Osteoblast (primary cell): ENCODE measurements around the gene A4GALT. TPM values are rescaled to one million over a fixed set of nuclear protein-coding genes. Genes with fewer than 3 reads are reported as not detected.

Source experiments
- DNase-seq: peaks from one replicate; pipeline ENCODE4 v3.0.0; 2011; ENCODE audit warnings: low spot score, mixed read lengths; ENCODE audit not compliant: insufficient read length; ENCODE audit errors: missing footprints
- H2AFZ ChIP-seq: 2 replicates; pipeline ENCODE4 v1.6.0; 2011; ENCODE audit warnings: mild to moderate bottlenecking, low read length
- H3K27ac ChIP-seq: 2 replicates; pipeline ENCODE4 v1.5.1; 2011; ENCODE audit warnings: mild to moderate bottlenecking, low read depth, low read length, moderate library complexity
- H3K27me3 ChIP-seq: 2 replicates; pipeline ENCODE4 v1.6.0; 2012; ENCODE audit warnings: mild to moderate bottlenecking, control low read depth, inconsistent platforms, low read length, moderate library complexity; ENCODE audit not compliant: insufficient read depth
- H3K36me3 ChIP-seq: 2 replicates; pipeline ENCODE4 v1.5.1; 2011; ENCODE audit warnings: mild to moderate bottlenecking, low read length, control low read depth, moderate library complexity; ENCODE audit not compliant: insufficient read depth
- H3K4me1 ChIP-seq: 2 replicates; pipeline ENCODE4 v1.5.1; 2011; ENCODE audit warnings: mild to moderate bottlenecking, low read length, control low read depth, moderate library complexity; ENCODE audit not compliant: insufficient read depth
- H3K4me2 ChIP-seq: 2 replicates; pipeline ENCODE4 v1.6.0; 2011; ENCODE audit warnings: mild to moderate bottlenecking, low read length; ENCODE audit not compliant: insufficient read depth
- H3K4me3 ChIP-seq: fragments of 200-600 bp; sonication (generic); 3 replicates; pipeline ENCODE4 v1.5.1; 2012; ENCODE audit warnings: mild to moderate bottlenecking, low read length, inconsistent platforms; ENCODE audit not compliant: insufficient read depth
- H3K79me2 ChIP-seq: 2 replicates; pipeline ENCODE4 v1.6.0; 2012; ENCODE audit warnings: mild to moderate bottlenecking, low read length, control low read depth, inconsistent platforms; ENCODE audit not compliant: insufficient read depth
- H3K9me3 ChIP-seq: 2 replicates; pipeline ENCODE4 v1.5.1; 2011; ENCODE audit warnings: low read depth, low read length, control low read depth
- H4K20me1 ChIP-seq: 2 replicates; pipeline ENCODE4 v1.6.0; 2012; ENCODE audit warnings: mild to moderate bottlenecking, low read length, control low read depth; ENCODE audit not compliant: insufficient read depth
- CTCF ChIP-seq: IDR thresholded peaks from 2 replicates; pipeline ENCODE4 v1.5.1; 2011; ENCODE audit warnings: mild to moderate bottlenecking, low read depth, low read length, moderate library complexity; ENCODE audit errors: extremely low read depth
- total RNA-seq: library from RNA; depleted of rRNA; stranded (reverse); fragments of >200 nt; gene quantifications from 2 replicates; pipeline ENCODE4 v1.2.3, GENCODE V29; 2012

The A4GALT gene
- total RNA-seq, 1 donor = 19.9 TPM

GRCh38 chr22:42656578-42656977 is 64.1 kb downstream of the A4GALT start:
- no peak for TF ChIP-seq CTCF
- DNase-seq = peak; percentile 44
- Histone ChIP-seq H3K9me3 (no peaks in the 10 kb centered on the region), H3K79me2 (no peaks in the 10 kb centered on the region), H2AFZ (no peak overlapping the region), H3K27ac (no peak overlapping the region), H3K27me3 (no peaks in the 10 kb centered on the region), H3K36me3 (no peaks in the 10 kb centered on the region), H3K4me3 (no peak overlapping the region), H4K20me1 (no peaks in the 10 kb centered on the region), H3K4me2 (no peak overlapping the region), H3K4me1 (peaks cover 4% of the 10 kb centered on the region)

- no peak overlapping the region for H2AFZ ChIP-seq
- no peak overlapping the region for H3K4me3 ChIP-seq
- peak; percentile 53 for DNase-seq
- H3K27ac ChIP-seq = no peak overlapping the region
- H3K36me3 ChIP-seq = no peaks in the 10 kb centered on the region
- no peaks in the 10 kb centered on the region for H3K9me3 ChIP-seq
- H3K27me3 ChIP-seq = no peaks in the 10 kb centered on the region
- no peak overlapping the region for H3K4me2 ChIP-seq
- TF ChIP-seq CTCF = no peak
- H3K79me2 ChIP-seq = no peaks in the 10 kb centered on the region
- no peaks in the 10 kb centered on the region for H4K20me1 ChIP-seq
- peaks cover 4% of the 10 kb centered on the region for H3K4me1 ChIP-seq
Measured at GRCh38 chr22:42655693-42656092, 65.0 kb downstream of the A4GALT start.

GRCh38 chr22:42654436-42655073 is 66.1 kb downstream of the A4GALT start:
- Histone ChIP-seq H3K79me2 (peaks cover 3% of the 10 kb centered on the region), H3K27me3 (no peaks in the 10 kb centered on the region), H4K20me1 (no peaks in the 10 kb centered on the region), H3K4me3 (no peak overlapping the region), H2AFZ (no peak overlapping the region), H3K9me3 (no peaks in the 10 kb centered on the region), H3K4me1 (peaks cover 6% of the 10 kb centered on the region), H3K27ac (no peak overlapping the region), H3K36me3 (no peaks in the 10 kb centered on the region), H3K4me2 (no peak overlapping the region)
- peak; percentile 62 for DNase-seq
- no peak for TF ChIP-seq CTCF

- no peaks in the 10 kb centered on the region for H4K20me1 ChIP-seq
- H2AFZ ChIP-seq = no peak overlapping the region
- no peaks in the 10 kb centered on the region for H3K9me3 ChIP-seq
- no peaks in the 10 kb centered on the region for H3K36me3 ChIP-seq
- TF ChIP-seq CTCF = no peak
- H3K4me3 ChIP-seq = no peak overlapping the region
- H3K27ac ChIP-seq = no peak overlapping the region
- no peaks in the 10 kb centered on the region for H3K27me3 ChIP-seq
- peaks cover 5% of the 10 kb centered on the region for H3K79me2 ChIP-seq
- peaks cover 6% of the 10 kb centered on the region for H3K4me1 ChIP-seq
- no peak overlapping the region for H3K4me2 ChIP-seq
- no peak for DNase-seq
Measured at GRCh38 chr22:42653999-42654398, 66.7 kb downstream of the A4GALT start.
